ENCODE measurements around the gene PHF21A.
"Not testable (repeated sequence)": the region's sequence is repeated elsewhere in the genome, so short reads cannot be mapped to it uniquely, and the experiment has no call there.

The PHF21A gene

GRCh38 chr11:46120346-46121300, 631 bp downstream of the PHF21A start:
- peak; percentile 19 to 57 (median 44) for DNase-seq

GRCh38 chr11:46119352-46120216, 1.7 kb downstream of the PHF21A start:
- peak; percentile 62 to 79 (median 72) for DNase-seq

- peak in 3 of 4 experiments; percentile 22 to 54 (median 40) for DNase-seq
Observed at GRCh38 chr11:46118702-46119351, 2.4 kb downstream of the PHF21A start.

GRCh38 chr11:46117842-46118241, 3.4 kb downstream of the PHF21A start:
- DNase-seq = no peak

- DNase-seq = not testable (repeated sequence)
Observed at GRCh38 chr11:46116712-46117037, 4.6 kb downstream of the PHF21A start.

GRCh38 chr11:46116007-46116711, 5.1 kb downstream of the PHF21A start:
- no peak for DNase-seq

- DNase-seq = peak in 1 of 4 experiments; percentile 20
Observed at GRCh38 chr11:46114961-46115360, 6.3 kb downstream of the PHF21A start.

GRCh38 chr11:46114378-46114777, 6.9 kb downstream of the PHF21A start:
- no peak for DNase-seq

GRCh38 chr11:46112961-46113607, 8.2 kb downstream of the PHF21A start:
- DNase-seq = peak; percentile 54 to 87 (median 70)

- no peak for DNase-seq
Observed at GRCh38 chr11:46108751-46109150, 12.5 kb downstream of the PHF21A start.

- no peak for DNase-seq
Observed at GRCh38 chr11:46107780-46108179, 13.5 kb downstream of the PHF21A start.

GRCh38 chr11:46107408-46107718, 13.9 kb downstream of the PHF21A start:
- no peak for DNase-seq

- DNase-seq = peak in 1 of 4 experiments; percentile 19
Observed at GRCh38 chr11:46106530-46107407, 14.5 kb downstream of the PHF21A start.

GRCh38 chr11:46105926-46106325, 15.3 kb downstream of the PHF21A start:
- no peak for DNase-seq

- DNase-seq = no peak
Observed at GRCh38 chr11:46105134-46105628, 16.1 kb downstream of the PHF21A start.

- no peak for DNase-seq
Observed at GRCh38 chr11:46102843-46103242, 18.4 kb downstream of the PHF21A start.

GRCh38 chr11:46100670-46101069, 20.6 kb downstream of the PHF21A start:
- no peak for DNase-seq

- DNase-seq = no peak
Observed at GRCh38 chr11:46099963-46100316, 21.3 kb downstream of the PHF21A start.

- DNase-seq = no peak
Observed at GRCh38 chr11:46090375-46090774, 30.9 kb downstream of the PHF21A start.

GRCh38 chr11:46079662-46080061, 41.6 kb downstream of the PHF21A start:
- DNase-seq = no peak

- no peak for DNase-seq
Observed at GRCh38 chr11:46075928-46076327, 45.3 kb downstream of the PHF21A start.
